ENCODE measurements around the gene PTGES3. TPM values are rescaled to one million over a fixed set of nuclear protein-coding genes. Genes with fewer than 3 reads are reported as not detected.
A peak's percentile ranks its signal among the peaks of the same experiment; 100 is the strongest.

The PTGES3 gene
- total and polyA plus RNA-seq, 10 of the 15 experiments (the other 5 are each of a cell fraction or from before 2014, with no cell fraction given): 117 to 520 (median 175) TPM

DNA sequence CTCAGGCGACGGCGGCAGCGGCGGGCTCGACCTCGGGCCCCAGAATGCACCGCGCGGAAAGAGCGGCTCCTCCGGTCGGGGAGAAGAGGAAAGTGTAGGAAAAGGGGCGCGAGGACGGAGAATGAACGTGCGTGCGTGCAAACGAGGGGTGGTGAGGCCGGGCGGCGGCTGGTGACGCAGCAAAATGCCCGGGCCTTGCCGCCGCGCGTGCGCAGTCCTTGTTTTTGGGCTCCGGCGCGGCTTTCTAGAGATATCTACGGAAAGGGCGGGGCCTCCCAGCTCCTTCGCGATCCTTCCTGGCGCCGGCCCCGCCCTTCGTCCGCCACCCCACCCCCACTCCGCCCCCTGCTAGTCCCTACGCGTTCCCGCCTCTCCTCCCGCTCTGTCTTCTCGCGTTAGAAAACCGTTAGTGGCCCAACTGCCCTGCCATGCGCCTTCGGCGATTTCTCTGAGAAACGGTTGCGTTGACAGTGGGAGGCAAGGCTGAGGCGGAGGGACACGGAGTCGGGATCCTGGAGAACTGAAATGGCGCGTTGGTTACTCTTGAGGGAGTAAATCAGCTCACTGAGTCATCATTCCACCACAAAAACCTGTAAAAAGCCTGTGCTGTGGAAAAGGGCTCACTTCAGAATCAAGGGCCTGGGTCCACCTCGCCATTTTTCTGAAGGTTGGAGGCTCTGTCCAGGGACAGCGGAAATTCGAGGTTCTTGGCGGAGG is at the start of gene PTGES3 (continued):
- TF ChIP-seq, protein P1, sequence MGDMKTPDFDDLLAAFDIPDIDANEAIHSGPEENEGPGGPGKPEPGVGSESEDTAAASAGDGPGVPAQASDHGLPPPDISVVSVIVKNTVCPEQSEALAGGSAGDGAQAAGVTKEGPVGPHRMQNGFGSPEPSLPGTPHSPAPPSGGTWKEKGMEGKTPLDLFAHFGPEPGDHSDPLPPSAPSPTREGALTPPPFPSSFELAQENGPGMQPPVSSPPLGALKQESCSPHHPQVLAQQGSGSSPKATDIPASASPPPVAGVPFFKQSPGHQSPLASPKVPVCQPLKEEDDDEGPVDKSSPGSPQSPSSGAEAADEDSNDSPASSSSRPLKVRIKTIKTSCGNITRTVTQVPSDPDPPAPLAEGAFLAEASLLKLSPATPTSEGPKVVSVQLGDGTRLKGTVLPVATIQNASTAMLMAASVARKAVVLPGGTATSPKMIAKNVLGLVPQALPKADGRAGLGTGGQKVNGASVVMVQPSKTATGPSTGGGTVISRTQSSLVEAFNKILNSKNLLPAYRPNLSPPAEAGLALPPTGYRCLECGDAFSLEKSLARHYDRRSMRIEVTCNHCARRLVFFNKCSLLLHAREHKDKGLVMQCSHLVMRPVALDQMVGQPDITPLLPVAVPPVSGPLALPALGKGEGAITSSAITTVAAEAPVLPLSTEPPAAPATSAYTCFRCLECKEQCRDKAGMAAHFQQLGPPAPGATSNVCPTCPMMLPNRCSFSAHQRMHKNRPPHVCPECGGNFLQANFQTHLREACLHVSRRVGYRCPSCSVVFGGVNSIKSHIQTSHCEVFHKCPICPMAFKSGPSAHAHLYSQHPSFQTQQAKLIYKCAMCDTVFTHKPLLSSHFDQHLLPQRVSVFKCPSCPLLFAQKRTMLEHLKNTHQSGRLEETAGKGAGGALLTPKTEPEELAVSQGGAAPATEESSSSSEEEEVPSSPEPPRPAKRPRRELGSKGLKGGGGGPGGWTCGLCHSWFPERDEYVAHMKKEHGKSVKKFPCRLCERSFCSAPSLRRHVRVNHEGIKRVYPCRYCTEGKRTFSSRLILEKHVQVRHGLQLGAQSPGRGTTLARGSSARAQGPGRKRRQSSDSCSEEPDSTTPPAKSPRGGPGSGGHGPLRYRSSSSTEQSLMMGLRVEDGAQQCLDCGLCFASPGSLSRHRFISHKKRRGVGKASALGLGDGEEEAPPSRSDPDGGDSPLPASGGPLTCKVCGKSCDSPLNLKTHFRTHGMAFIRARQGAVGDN (IDR thresholded peaks at IDR 0.05): peak; percentile 83
- TF ChIP-seq MEF2A (IDR thresholded peaks at IDR 0.05; ENCODE audit: insufficient read depth, low read depth, low read length) (0 out of 2 replicates have a peak, but pooled peaks have one; percentile 18), LARP7 (IDR thresholded peaks at IDR 0.05) (no peak), SMAD1 (IDR thresholded peaks at IDR 0.05; ENCODE audit: low read depth, partially characterized antibody) (peak; percentile 87), JUND (IDR thresholded peaks at IDR 0.05; ENCODE audit: low read depth, low read length) (no peak), YY1 (IDR thresholded peaks at IDR 0.05; ENCODE audit: low read depth, low read length) (peak; percentile 88), ZSCAN29 (IDR thresholded peaks at IDR 0.05) (peak; percentile 30; the same call in 1 of the 2 replicates), KAT2A (conservative IDR thresholded peaks at IDR 0.05; ENCODE audit: control insufficient read depth, low read depth, low read length) (no peak), BHLHE40 (IDR thresholded peaks at IDR 0.05; ENCODE audit: borderline replicate concordance in 1 of 2, low read depth in 2 of 2, low read length in 1 of 2) (peak; percentile 87 to 94), POLR2AphosphoS2 (IDR thresholded peaks at IDR 0.05; ENCODE audit: low read depth, low read length) (peak; percentile 92), HCFC1 (IDR thresholded peaks at IDR 0.05; ENCODE audit: low read length) (no peak), CHD1 (IDR thresholded peaks at IDR 0.05; ENCODE audit: low read depth, low read length) (no peak), ATF7 (IDR thresholded peaks at IDR 0.05; ENCODE audit: low read depth) (peak; percentile 48), RUNX3 (IDR thresholded peaks at IDR 0.05; ENCODE audit: low read length) (no peak; the same call in none of the 2 replicates), TARDBP (IDR thresholded peaks at IDR 0.05; ENCODE audit: borderline replicate concordance) (no peak), EZH2 (IDR thresholded peaks at IDR 0.05; ENCODE audit: borderline replicate concordance, control insufficient read depth, low read depth, low read length) (no peak), HDGF (IDR thresholded peaks at IDR 0.05) (peak; percentile 43; the same call in 1 of the 2 replicates), CREB1 (IDR thresholded peaks at IDR 0.05; ENCODE audit: low read depth) (peak; percentile 96), MYB (IDR thresholded peaks at IDR 0.05; ENCODE audit: borderline replicate concordance, low read depth, low read length) (peak; percentile 79; the same call in 1 of the 2 replicates), ZNF24 (IDR thresholded peaks at IDR 0.05) (no peak), STAT1 (conservative IDR thresholded peaks at IDR 0.05) (peak; percentile 97; the same call in 1 of the 2 replicates), RB1 (IDR thresholded peaks at IDR 0.05; ENCODE audit: borderline replicate concordance) (peak; percentile 82)
- TF ChIP-seq, protein P2, sequence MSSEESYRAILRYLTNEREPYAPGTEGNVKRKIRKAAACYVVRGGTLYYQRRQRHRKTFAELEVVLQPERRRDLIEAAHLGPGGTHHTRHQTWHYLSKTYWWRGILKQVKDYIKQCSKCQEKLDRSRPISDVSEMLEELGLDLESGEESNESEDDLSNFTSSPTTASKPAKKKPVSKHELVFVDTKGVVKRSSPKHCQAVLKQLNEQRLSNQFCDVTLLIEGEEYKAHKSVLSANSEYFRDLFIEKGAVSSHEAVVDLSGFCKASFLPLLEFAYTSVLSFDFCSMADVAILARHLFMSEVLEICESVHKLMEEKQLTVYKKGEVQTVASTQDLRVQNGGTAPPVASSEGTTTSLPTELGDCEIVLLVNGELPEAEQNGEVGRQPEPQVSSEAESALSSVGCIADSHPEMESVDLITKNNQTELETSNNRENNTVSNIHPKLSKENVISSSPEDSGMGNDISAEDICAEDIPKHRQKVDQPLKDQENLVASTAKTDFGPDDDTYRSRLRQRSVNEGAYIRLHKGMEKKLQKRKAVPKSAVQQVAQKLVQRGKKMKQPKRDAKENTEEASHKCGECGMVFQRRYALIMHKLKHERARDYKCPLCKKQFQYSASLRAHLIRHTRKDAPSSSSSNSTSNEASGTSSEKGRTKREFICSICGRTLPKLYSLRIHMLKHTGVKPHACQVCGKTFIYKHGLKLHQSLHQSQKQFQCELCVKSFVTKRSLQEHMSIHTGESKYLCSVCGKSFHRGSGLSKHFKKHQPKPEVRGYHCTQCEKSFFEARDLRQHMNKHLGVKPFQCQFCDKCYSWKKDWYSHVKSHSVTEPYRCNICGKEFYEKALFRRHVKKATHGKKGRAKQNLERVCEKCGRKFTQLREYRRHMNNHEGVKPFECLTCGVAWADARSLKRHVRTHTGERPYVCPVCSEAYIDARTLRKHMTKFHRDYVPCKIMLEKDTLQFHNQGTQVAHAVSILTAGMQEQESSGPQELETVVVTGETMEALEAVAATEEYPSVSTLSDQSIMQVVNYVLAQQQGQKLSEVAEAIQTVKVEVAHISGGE (CRISPR knock-in tag; IDR thresholded peaks at IDR 0.05): no peak
- TF ChIP-seq, protein P3, sequence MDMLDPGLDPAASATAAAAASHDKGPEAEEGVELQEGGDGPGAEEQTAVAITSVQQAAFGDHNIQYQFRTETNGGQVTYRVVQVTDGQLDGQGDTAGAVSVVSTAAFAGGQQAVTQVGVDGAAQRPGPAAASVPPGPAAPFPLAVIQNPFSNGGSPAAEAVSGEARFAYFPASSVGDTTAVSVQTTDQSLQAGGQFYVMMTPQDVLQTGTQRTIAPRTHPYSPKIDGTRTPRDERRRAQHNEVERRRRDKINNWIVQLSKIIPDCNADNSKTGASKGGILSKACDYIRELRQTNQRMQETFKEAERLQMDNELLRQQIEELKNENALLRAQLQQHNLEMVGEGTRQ (IDR thresholded peaks at IDR 0.05; ENCODE audit: borderline replicate concordance, low read depth, low read length): no peak; the same call in 1 of the 2 replicates
